Measurements from ENCODE around the gene CREB5.

GRCh38 chr7:28397141-28397540 is 15.2 kb upstream of the CREB5 start:
- TF ChIP-seq TAF1 (IDR thresholded peaks at IDR 0.05; ENCODE audit: low read depth) (no peak), EP300 (IDR thresholded peaks at IDR 0.05; ENCODE audit: borderline replicate concordance) (no peak), FOXM1 (IDR thresholded peaks at IDR 0.05; ENCODE audit: borderline replicate concordance, low read depth) (no peak), RAD21 (IDR thresholded peaks at IDR 0.05; ENCODE audit: low read depth) (no peak), CREB1 (IDR thresholded peaks at IDR 0.05; ENCODE audit: low read depth) (no peak), REST (IDR thresholded peaks at IDR 0.05; ENCODE audit: low read depth) (no peak), CEBPB (IDR thresholded peaks at IDR 0.05) (no peak), ZBTB7A (IDR thresholded peaks at IDR 0.05; ENCODE audit: low read depth) (no peak), TEAD4 (IDR thresholded peaks at IDR 0.05) (no peak)
